ENCODE data around the gene XPA.

DNA sequence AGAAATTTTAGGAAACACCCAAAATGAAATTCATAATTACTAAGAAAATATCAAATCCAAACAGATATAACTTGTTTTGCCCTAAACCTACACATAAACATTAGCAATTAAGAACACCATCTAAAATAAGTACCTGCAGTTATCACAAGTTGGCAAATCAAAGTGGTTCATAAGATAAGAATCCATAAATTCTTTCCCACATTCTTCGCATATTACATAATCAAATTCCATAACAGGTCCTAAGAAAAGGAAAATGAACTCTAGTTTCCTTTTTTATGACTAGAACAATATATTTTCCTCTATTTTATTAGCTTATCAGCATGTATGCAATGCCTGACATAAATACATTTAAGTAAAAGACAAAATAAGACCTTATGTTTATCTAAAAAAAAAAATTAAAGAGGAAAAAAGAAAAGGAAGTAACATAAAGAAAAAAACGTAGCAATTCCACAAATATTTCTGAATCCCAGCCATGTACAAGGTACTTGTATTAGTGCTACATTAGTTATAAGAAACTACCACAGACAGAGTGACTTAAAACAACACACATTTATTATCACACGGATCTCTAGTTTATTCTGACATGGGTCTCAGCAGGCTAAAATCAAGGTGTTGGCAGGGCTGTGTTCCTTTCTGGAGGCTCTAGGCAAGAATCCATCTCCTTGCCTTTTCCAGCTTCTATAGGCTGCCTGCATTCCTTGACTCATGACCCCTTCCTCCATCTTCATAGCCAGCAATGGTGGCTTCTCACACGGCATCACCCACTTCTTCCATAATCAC is 7.5 kb downstream of the XPA start:
- TF ChIP-seq KDM5A (IDR thresholded peaks at IDR 0.05; ENCODE audit: low read length), result no peak
- TF ChIP-seq ASH2L (IDR thresholded peaks at IDR 0.05; ENCODE audit: low read length), result no peak
- no peak for TF ChIP-seq CEBPB (IDR thresholded peaks at IDR 0.05; ENCODE audit: low read depth, low read length)
- TF ChIP-seq, protein P1, sequence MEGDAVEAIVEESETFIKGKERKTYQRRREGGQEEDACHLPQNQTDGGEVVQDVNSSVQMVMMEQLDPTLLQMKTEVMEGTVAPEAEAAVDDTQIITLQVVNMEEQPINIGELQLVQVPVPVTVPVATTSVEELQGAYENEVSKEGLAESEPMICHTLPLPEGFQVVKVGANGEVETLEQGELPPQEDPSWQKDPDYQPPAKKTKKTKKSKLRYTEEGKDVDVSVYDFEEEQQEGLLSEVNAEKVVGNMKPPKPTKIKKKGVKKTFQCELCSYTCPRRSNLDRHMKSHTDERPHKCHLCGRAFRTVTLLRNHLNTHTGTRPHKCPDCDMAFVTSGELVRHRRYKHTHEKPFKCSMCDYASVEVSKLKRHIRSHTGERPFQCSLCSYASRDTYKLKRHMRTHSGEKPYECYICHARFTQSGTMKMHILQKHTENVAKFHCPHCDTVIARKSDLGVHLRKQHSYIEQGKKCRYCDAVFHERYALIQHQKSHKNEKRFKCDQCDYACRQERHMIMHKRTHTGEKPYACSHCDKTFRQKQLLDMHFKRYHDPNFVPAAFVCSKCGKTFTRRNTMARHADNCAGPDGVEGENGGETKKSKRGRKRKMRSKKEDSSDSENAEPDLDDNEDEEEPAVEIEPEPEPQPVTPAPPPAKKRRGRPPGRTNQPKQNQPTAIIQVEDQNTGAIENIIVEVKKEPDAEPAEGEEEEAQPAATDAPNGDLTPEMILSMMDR (IDR thresholded peaks at IDR 0.05; ENCODE audit: control extremely low read depth in 1 of 3, insufficient read depth in 1 of 3, low read depth in 1 of 3, low read length in 3 of 3), result no peak
- TF ChIP-seq JUND (IDR thresholded peaks at IDR 0.05; ENCODE audit: low read length), result no peak
- TF ChIP-seq YY1 (IDR thresholded peaks at IDR 0.05; ENCODE audit: low read depth, low read length), result no peak
- TF ChIP-seq RBBP5 (IDR thresholded peaks at IDR 0.05; ENCODE audit: borderline replicate concordance, low read depth, low read length), result no peak
- TF ChIP-seq EZH2 (IDR thresholded peaks at IDR 0.05; ENCODE audit: low read depth, low read length, severe bottlenecking), result no peak
